ENCODE results near the gene TMC6.
"Not testable (repeated sequence)": the region's sequence is repeated elsewhere in the genome, so short reads cannot be mapped to it uniquely, and the experiment has no call there.

Gene TMC6

GRCh38 chr17:78154903-78155811 lies 26.6 kb upstream of the TMC6 start:
- no peak for DNase-seq (ENCODE audit: low spot score)

GRCh38 chr17:78151514-78152008 lies 23.0 kb upstream of the TMC6 start:
- no peak for DNase-seq (ENCODE audit: low spot score)

- DNase-seq (ENCODE audit: low spot score): no peak
These were observed 19.9 kb upstream of the TMC6 start for GRCh38 chr17:78148286-78149016.

- no peak for DNase-seq (ENCODE audit: low spot score)
These were observed 18.9 kb upstream of the TMC6 start for GRCh38 chr17:78147315-78147998.

- no peak for DNase-seq (ENCODE audit: low spot score)
These were observed 18.3 kb upstream of the TMC6 start for GRCh38 chr17:78146881-78147280.

GRCh38 chr17:78146471-78146869 lies 17.9 kb upstream of the TMC6 start:
- DNase-seq (ENCODE audit: low spot score): no peak

- no peak for DNase-seq (ENCODE audit: low spot score)
These were observed 16.4 kb upstream of the TMC6 start for GRCh38 chr17:78144736-78145641.

GRCh38 chr17:78144147-78144719 lies 15.7 kb upstream of the TMC6 start:
- DNase-seq (ENCODE audit: low spot score): no peak

GRCh38 chr17:78143214-78144146 lies 14.9 kb upstream of the TMC6 start:
- DNase-seq (ENCODE audit: low spot score): no peak

- DNase-seq (ENCODE audit: low spot score): no peak
These were observed 13.7 kb upstream of the TMC6 start for GRCh38 chr17:78142119-78142861.

GRCh38 chr17:78141437-78142118 lies 13.0 kb upstream of the TMC6 start:
- DNase-seq (ENCODE audit: low spot score): no peak

GRCh38 chr17:78140169-78141051 lies 11.9 kb upstream of the TMC6 start:
- peak; percentile 83 for DNase-seq (ENCODE audit: low spot score)

GRCh38 chr17:78139861-78140168 lies 11.3 kb upstream of the TMC6 start:
- DNase-seq (ENCODE audit: low spot score): not testable (repeated sequence)

- no peak for DNase-seq (ENCODE audit: low spot score)
These were observed 9.9 kb upstream of the TMC6 start for GRCh38 chr17:78138204-78139060.

- no peak for DNase-seq (ENCODE audit: low spot score)
These were observed 9.0 kb upstream of the TMC6 start for GRCh38 chr17:78137392-78138203.

Measured in SK-N-DZ (cell line).